Brain microvascular endothelial cell (primary cell): ENCODE measurements around the gene IL2.

ENCODE experiments used
- DNase-seq: peaks from one replicate; pipeline ENCODE4 v3.0.0-alpha.2; 2020
- H3K27ac ChIP-seq: fragments of 250-450 bp; sonication (Bioruptor Pico); 2 replicates; pipeline ENCODE4 v1.5.1; 2020; ENCODE audit warnings: mild to moderate bottlenecking, moderate library complexity
- H3K27me3 ChIP-seq: fragments of 250-450 bp; sonication (Bioruptor Pico); replicated peaks from 2 replicates; pipeline ENCODE4 v1.5.1; 2020; ENCODE audit warnings: mild to moderate bottlenecking
- H3K36me3 ChIP-seq: fragments of 250-450 bp; sonication (Bioruptor Pico); replicated peaks from 2 replicates; pipeline ENCODE4 v1.5.1; 2020; ENCODE audit warnings: mild to moderate bottlenecking
- H3K4me3 ChIP-seq: 2 replicates; pipeline ENCODE4 v1.5.1; 2011; ENCODE audit warnings: low read depth, mild to moderate bottlenecking, control low read depth, low read length, moderate library complexity
- CTCF ChIP-seq: IDR thresholded peaks from 2 replicates; pipeline ENCODE4 v1.5.1; 2011; ENCODE audit warnings: low read depth, mild to moderate bottlenecking, moderate library complexity, low read length, control low read depth, inconsistent platforms; ENCODE audit errors: missing control alignments
- in situ Hi-C: cut with HindIII; loops from 2 replicates; pipeline ENCODE4 v1.10.0; 2017; ENCODE audit warnings: low sequenced_read_pairs, low pct_ligation_motif_present

The IL2 gene

DNA sequence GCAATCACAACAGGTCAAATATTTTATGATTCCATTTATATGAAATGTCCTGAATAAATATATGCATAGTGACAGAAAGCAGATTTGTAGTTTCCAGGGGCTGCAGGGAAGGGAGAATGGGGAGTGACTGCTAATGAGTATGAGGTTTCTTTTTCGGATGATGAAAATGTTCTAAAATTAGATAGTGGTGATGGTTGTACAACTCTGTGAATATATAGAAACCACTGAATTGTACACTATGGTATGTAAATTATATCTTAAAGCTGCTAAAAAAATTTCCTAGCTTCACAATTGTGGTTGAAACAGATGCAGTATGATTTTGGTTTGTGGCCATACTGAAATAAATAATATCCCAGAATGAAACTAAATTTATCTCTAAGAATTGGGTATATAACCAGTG, 12.9 kb upstream of the IL2 start:
- no peak overlapping the region for H3K27ac ChIP-seq
- DNase-seq = no peak
- H3K36me3 ChIP-seq = no peaks in the 10 kb centered on the region
- no peak overlapping the region for H3K4me3 ChIP-seq
- TF ChIP-seq CTCF = no peak
- H3K27me3 ChIP-seq = no peaks in the 10 kb centered on the region
- in situ Hi-C loops = no loop called here

DNA sequence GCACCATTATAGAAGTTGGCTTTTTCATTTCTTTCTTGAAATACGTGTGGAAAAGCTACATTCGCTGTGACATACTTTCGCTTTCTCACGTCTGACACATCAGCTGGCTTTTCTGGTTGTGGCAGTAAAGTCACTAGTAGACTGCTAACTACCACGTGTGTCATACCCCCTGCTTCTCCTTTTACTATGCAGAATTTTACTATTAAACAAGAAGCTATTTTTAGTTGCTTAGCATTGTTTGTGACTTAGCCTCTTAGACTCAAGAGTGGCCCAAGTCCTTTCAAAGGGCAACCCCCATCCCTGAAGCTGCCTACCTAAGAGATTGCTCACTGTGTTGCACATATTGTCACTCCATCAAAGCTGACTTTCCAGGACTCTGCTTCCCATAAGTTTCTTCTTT, 2.1 kb upstream of the IL2 start:
- H3K27me3 ChIP-seq = no peaks in the 10 kb centered on the region
- DNase-seq = peak; percentile 8
- no peaks in the 10 kb centered on the region for H3K36me3 ChIP-seq
- no peak for TF ChIP-seq CTCF
- in situ Hi-C loops = no loop called here
- peak overlapping the region; percentile 30 for H3K4me3 ChIP-seq
- H3K27ac ChIP-seq = no peak overlapping the region

- Histone ChIP-seq H3K4me3 (no peak overlapping the region), H3K27me3 (no peaks in the 10 kb centered on the region), H3K36me3 (no peaks in the 10 kb centered on the region), H3K27ac (no peak overlapping the region)
- in situ Hi-C loops = no loop called here
- DNase-seq = no peak
- no peak for TF ChIP-seq CTCF
Measured at GRCh38 chr4:122453384-122453995, 3.0 kb downstream of the IL2 start.

DNA sequence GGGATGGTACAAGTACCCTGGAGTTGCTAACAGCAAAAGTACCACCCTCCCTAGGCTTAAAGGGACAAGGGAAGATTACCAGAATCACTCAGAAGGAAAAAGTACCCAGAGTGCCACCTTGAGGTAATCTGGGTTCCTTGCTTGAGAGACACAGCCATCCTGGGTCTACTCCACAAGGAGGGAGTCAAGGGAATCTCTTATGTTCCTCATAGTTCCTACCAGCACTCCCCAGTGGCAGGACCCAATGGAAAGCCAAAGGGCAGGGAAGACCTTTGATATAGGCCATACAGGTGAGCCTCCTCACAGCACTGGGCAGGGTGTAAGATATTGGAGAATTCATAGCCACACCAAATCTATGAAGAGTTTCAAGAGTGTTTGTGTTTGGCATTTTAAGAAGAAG, 5.7 kb downstream of the IL2 start:
- in situ Hi-C loops = no loop called here

DNA sequence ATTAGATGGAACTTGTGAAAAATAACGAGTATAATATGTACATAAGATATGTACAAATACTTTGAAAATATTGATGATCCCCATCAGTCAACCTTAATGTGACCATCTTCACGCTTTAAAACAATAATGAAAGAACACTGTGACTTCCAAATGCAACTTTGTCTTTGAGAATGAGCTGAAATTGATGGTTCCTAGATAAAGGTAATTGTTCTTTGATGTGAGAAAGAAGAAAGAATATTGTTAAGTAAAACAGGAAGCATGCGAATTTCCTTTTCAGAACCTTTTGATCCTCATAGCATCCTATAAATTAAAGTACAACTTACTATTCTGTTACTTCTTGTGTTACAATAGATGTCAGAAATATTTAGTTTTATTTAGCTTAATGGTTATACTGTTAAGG, 22.2 kb downstream of the IL2 start:
- Histone ChIP-seq H3K36me3 (no peaks in the 10 kb centered on the region), H3K4me3 (no peak overlapping the region), H3K27ac (no peak overlapping the region), H3K27me3 (no peaks in the 10 kb centered on the region)
- in situ Hi-C loops = no loop called here
- no peak for TF ChIP-seq CTCF
- DNase-seq = no peak

More for the DNA sequence above, 5.7 kb downstream of the IL2 start:
- Histone ChIP-seq H3K27me3 (no peaks in the 10 kb centered on the region), H3K27ac (no peak overlapping the region), H3K36me3 (no peaks in the 10 kb centered on the region), H3K4me3 (no peak overlapping the region)
- peak; percentile 5 for DNase-seq
- TF ChIP-seq CTCF = peak; percentile 59

GRCh38 chr4:122431351-122431750, 25.2 kb downstream of the IL2 start:
- Histone ChIP-seq H3K27ac (no peak overlapping the region), H3K36me3 (no peaks in the 10 kb centered on the region), H3K4me3 (no peak overlapping the region), H3K27me3 (no peaks in the 10 kb centered on the region)
- no peak for TF ChIP-seq CTCF
- DNase-seq = no peak
- in situ Hi-C loops = no loop called here
